Neural crest cell (in vitro differentiated cells): ENCODE results near the gene CFL1. TPM values are rescaled to one million over a fixed set of nuclear protein-coding genes. Genes with fewer than 3 reads are reported as not detected.

ENCODE experiments used
- DNase-seq: peaks from one replicate; pipeline ENCODE4 v3.0.0; 2021; ENCODE audit warnings: low read depth, mixed read lengths, low spot score
- H3K27ac Mint-ChIP-seq: one replicate; pipeline ENCODE4 v1.8.0; 2021; ENCODE audit warnings: mild to moderate bottlenecking, mixed read lengths; ENCODE audit not compliant: unreplicated experiment
- H3K27me3 Mint-ChIP-seq: 2 replicates; pipeline ENCODE4 v1.8.0; 2021; ENCODE audit warnings: low read depth, mild to moderate bottlenecking, mixed read lengths
- H3K36me3 Mint-ChIP-seq: 2 replicates; pipeline ENCODE4 v1.8.0; 2021; ENCODE audit warnings: low read depth, mild to moderate bottlenecking, mixed read lengths
- H3K4me1 Mint-ChIP-seq: 2 replicates; pipeline ENCODE4 v1.8.0; 2021; ENCODE audit warnings: mixed read lengths
- H3K4me3 Mint-ChIP-seq: one replicate; pipeline ENCODE4 v1.8.0; 2021; ENCODE audit warnings: mild to moderate bottlenecking, mixed read lengths
- H3K9me3 Mint-ChIP-seq: 2 replicates; pipeline ENCODE4 v1.8.0; 2021; ENCODE audit warnings: mixed read lengths
- CTCF ChIP-seq: fragments of 200-600 bp; sonication (generic); conservative IDR thresholded peaks from 2 replicates; pipeline ENCODE4 v1.5.0; 2021; ENCODE audit warnings: antibody characterized with exemption, mild to moderate bottlenecking
- total RNA-seq: library from RNA; stranded (reverse); gene quantifications from 2 replicates; pipeline ENCODE4 v1.2.1, GENCODE V29; 2021

Gene CFL1
- total RNA-seq, 1 donor from 2014 or later = 1,437 TPM

- H3K27ac Mint-ChIP-seq = no peak within 1 kb of the TSS
These were observed 42.3 kb upstream of the CFL1 start, which contains the start of gene FOSL1 for GRCh38 chr11:65900125-65900898. Gene FOSL1 (minus strand): TSS chr11:65900388. CDS start chr11:65900339, 49 bp downstream.

GRCh38 chr11:65899356-65900124 is 41.6 kb upstream of the CFL1 start:
- H3K27ac Mint-ChIP-seq = no peak overlapping the region
- no peak for TF ChIP-seq CTCF
- H3K4me1 Mint-ChIP-seq = peaks cover 35% of the 10 kb centered on the region
- no peaks in the 10 kb centered on the region for H3K36me3 Mint-ChIP-seq
- no peak for DNase-seq
- H3K27me3 Mint-ChIP-seq = peaks cover 64% of the 10 kb centered on the region
- peak overlapping the region; percentile 57 for H3K4me3 Mint-ChIP-seq
- H3K9me3 Mint-ChIP-seq = no peaks in the 10 kb centered on the region

More at GRCh38 chr11:65900125-65900898, 42.3 kb upstream of the CFL1 start, which contains the start of gene FOSL1:
- TF ChIP-seq CTCF = no peak
- no peaks in the 10 kb centered on the region for H3K36me3 Mint-ChIP-seq
- DNase-seq = peak; percentile 46
- H3K27me3 Mint-ChIP-seq = peaks cover 62% of the 10 kb centered on the region
- no peaks in the 10 kb centered on the region for H3K9me3 Mint-ChIP-seq
- H3K4me1 Mint-ChIP-seq = peaks cover 35% of the 10 kb centered on the region
- peak within 1 kb of the TSS; percentile 78 for H3K4me3 Mint-ChIP-seq

- no peaks in the 10 kb centered on the region for H3K9me3 Mint-ChIP-seq
- no peak overlapping the region for H3K27ac Mint-ChIP-seq
- peaks cover 34% of the 10 kb centered on the region for H3K4me1 Mint-ChIP-seq
- TF ChIP-seq CTCF = no peak
- peak overlapping the region; percentile 87 for H3K4me3 Mint-ChIP-seq
- peaks cover 60% of the 10 kb centered on the region for H3K27me3 Mint-ChIP-seq
- no peaks in the 10 kb centered on the region for H3K36me3 Mint-ChIP-seq
- no peak for DNase-seq
These were observed 40.8 kb upstream of the CFL1 start for GRCh38 chr11:65898656-65899355.

- H3K9me3 Mint-ChIP-seq = no peaks in the 10 kb centered on the region
- no peaks in the 10 kb centered on the region for H3K36me3 Mint-ChIP-seq
- H3K27me3 Mint-ChIP-seq = peaks cover 54% of the 10 kb centered on the region
- peaks cover 28% of the 10 kb centered on the region for H3K4me1 Mint-ChIP-seq
- H3K4me3 Mint-ChIP-seq = peak overlapping the region; percentile 38
- TF ChIP-seq CTCF = no peak
- no peak for DNase-seq
- no peak overlapping the region for H3K27ac Mint-ChIP-seq
These were observed 39.1 kb upstream of the CFL1 start for GRCh38 chr11:65897020-65897471.
